Measurements from ENCODE around the gene GIMAP8. TPM values are rescaled to one million over a fixed set of nuclear protein-coding genes. Genes with fewer than 3 reads are reported as not detected.
"Not testable (repeated sequence)": the region's sequence is repeated elsewhere in the genome, so short reads cannot be mapped to it uniquely, and the experiment has no call there.

Gene GIMAP8
- total RNA-seq, 1 donor from 2014 or later, result not detected

DNA sequence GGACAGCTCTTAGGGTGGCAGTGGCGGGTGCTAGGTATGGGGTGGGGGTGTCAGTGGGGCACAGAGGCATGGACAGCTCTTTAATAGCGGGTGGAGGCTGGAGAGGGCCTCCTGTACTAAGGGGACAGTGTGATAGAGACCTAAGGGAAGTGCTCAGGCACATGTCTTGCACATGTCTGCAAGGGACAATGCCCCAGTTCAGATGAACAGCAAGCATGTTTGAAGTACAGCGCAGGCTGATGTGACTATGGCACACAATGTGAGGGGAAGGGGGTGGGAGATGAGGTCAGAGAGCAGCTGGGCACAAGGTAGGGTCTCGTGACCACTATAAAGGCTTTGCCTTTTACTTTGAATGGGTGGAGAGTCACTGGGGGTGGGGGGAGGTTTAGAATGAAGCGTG is 3.5 kb downstream of the GIMAP8 start:
- Mint-ChIP-seq H3K9me3 (ENCODE audit: unreplicated experiment) (no peaks in the 10 kb centered on the region), H3K4me3 (ENCODE audit: unreplicated experiment) (no peak overlapping the region), H3K27ac (ENCODE audit: unreplicated experiment) (no peak overlapping the region), H3K4me1 (ENCODE audit: low read depth, unreplicated experiment) (no peaks in the 10 kb centered on the region), H3K36me3 (ENCODE audit: unreplicated experiment) (no peaks in the 10 kb centered on the region), H3K27me3 (ENCODE audit: unreplicated experiment) (peaks cover 7% of the 10 kb centered on the region)
- DNase-seq, result no peak
- TF ChIP-seq CTCF (IDR thresholded peaks at IDR 0.05; ENCODE audit: partially characterized antibody, unreplicated experiment), result no peak

DNA sequence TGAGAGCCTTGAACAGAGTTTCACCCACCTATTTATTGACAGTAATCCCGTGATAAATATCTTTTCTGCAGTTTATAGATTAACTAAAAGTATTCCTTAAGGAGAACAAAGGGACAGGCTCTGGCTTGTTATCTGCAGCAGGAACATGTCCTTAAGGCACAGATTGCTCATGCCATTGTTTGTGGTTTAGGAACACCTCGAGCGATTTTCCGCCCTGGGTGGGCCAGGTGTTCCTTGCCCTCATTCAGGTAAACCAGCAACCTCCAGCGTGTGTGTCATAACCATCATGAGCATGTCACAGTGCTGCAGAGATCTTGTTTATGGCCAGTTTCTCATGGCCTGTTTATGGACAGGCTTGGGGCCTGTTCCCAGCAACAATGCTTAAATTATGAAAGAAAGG is 6.6 kb downstream of the GIMAP8 start:
- not testable (repeated sequence) for H3K9me3 Mint-ChIP-seq (ENCODE audit: unreplicated experiment); H3K27ac Mint-ChIP-seq (ENCODE audit: unreplicated experiment); H3K27me3 Mint-ChIP-seq (ENCODE audit: unreplicated experiment); H3K4me3 Mint-ChIP-seq (ENCODE audit: unreplicated experiment); DNase-seq; H3K4me1 Mint-ChIP-seq (ENCODE audit: low read depth, unreplicated experiment)
- peaks cover 11% of the 10 kb centered on the region for H3K36me3 Mint-ChIP-seq (ENCODE audit: unreplicated experiment)

DNA sequence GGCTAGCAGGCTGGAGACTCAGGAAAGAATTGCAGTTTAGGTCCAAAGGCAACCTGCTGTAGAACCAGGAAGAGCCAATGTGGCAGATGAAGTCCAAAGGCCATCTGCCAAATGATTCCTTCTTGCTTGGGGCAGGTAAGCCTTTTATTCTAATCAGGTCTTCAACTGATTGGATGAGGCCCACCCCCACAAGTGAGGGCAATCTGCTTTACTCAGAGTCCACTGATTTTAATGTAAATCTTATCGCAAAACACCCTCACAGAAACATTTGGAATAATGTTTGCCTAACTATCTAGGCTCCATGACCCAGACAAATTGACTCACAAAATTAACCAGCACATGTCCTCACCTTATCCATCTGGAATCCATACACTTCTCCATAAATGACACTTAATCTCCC is 7.8 kb downstream of the GIMAP8 start:
- Mint-ChIP-seq H3K36me3 (ENCODE audit: unreplicated experiment) (peaks cover 18% of the 10 kb centered on the region), H3K27ac (ENCODE audit: unreplicated experiment) (no peak overlapping the region), H3K27me3 (ENCODE audit: unreplicated experiment) (peaks cover 3% of the 10 kb centered on the region)

GRCh38 chr7:150458756-150459155 is 8.3 kb downstream of the GIMAP8 start:
- Mint-ChIP-seq H3K27me3 (ENCODE audit: unreplicated experiment) (peaks cover 3% of the 10 kb centered on the region), H3K27ac (ENCODE audit: unreplicated experiment) (no peak overlapping the region), H3K4me1 (ENCODE audit: low read depth, unreplicated experiment) (no peaks in the 10 kb centered on the region), H3K36me3 (ENCODE audit: unreplicated experiment) (peaks cover 21% of the 10 kb centered on the region), H3K4me3 (ENCODE audit: unreplicated experiment) (no peak overlapping the region), H3K9me3 (ENCODE audit: unreplicated experiment) (peaks cover 3% of the 10 kb centered on the region)
- no peak for DNase-seq
- no peak for TF ChIP-seq CTCF (IDR thresholded peaks at IDR 0.05; ENCODE audit: partially characterized antibody, unreplicated experiment)

More for the DNA sequence above, 7.8 kb downstream of the GIMAP8 start:
- Mint-ChIP-seq H3K4me3 (ENCODE audit: unreplicated experiment) (no peak overlapping the region), H3K9me3 (ENCODE audit: unreplicated experiment) (peaks cover 3% of the 10 kb centered on the region), H3K4me1 (ENCODE audit: low read depth, unreplicated experiment) (no peaks in the 10 kb centered on the region)
- TF ChIP-seq CTCF (IDR thresholded peaks at IDR 0.05; ENCODE audit: partially characterized antibody, unreplicated experiment), result no peak
- no peak for DNase-seq

- no peaks in the 10 kb centered on the region for H3K4me1 Mint-ChIP-seq (ENCODE audit: low read depth, unreplicated experiment)
- no peak for TF ChIP-seq CTCF (IDR thresholded peaks at IDR 0.05; ENCODE audit: partially characterized antibody, unreplicated experiment)
- peaks cover 3% of the 10 kb centered on the region for H3K9me3 Mint-ChIP-seq (ENCODE audit: unreplicated experiment)
- peaks cover 21% of the 10 kb centered on the region for H3K36me3 Mint-ChIP-seq (ENCODE audit: unreplicated experiment)
- no peak overlapping the region for H3K4me3 Mint-ChIP-seq (ENCODE audit: unreplicated experiment)
- H3K27ac Mint-ChIP-seq (ENCODE audit: unreplicated experiment), result no peak overlapping the region
- DNase-seq, result no peak
- peaks cover 4% of the 10 kb centered on the region for H3K27me3 Mint-ChIP-seq (ENCODE audit: unreplicated experiment)
Observed at GRCh38 chr7:150461520-150461919, 11.1 kb downstream of the GIMAP8 start.

GRCh38 chr7:150462413-150462812 is 12.0 kb downstream of the GIMAP8 start:
- peaks cover 21% of the 10 kb centered on the region for H3K36me3 Mint-ChIP-seq (ENCODE audit: unreplicated experiment)
- peaks cover 4% of the 10 kb centered on the region for H3K27me3 Mint-ChIP-seq (ENCODE audit: unreplicated experiment)

More at GRCh38 chr7:150462413-150462812, 12.0 kb downstream of the GIMAP8 start:
- peaks cover 3% of the 10 kb centered on the region for H3K9me3 Mint-ChIP-seq (ENCODE audit: unreplicated experiment)
- no peak for DNase-seq
- H3K4me3 Mint-ChIP-seq (ENCODE audit: unreplicated experiment), result no peak overlapping the region
- no peak overlapping the region for H3K27ac Mint-ChIP-seq (ENCODE audit: unreplicated experiment)
- no peaks in the 10 kb centered on the region for H3K4me1 Mint-ChIP-seq (ENCODE audit: low read depth, unreplicated experiment)
- no peak for TF ChIP-seq CTCF (IDR thresholded peaks at IDR 0.05; ENCODE audit: partially characterized antibody, unreplicated experiment)
